Colonic mucosa (tissue), 4 donors: ENCODE data around the gene FGF21. TPM values are rescaled to one million over a fixed set of nuclear protein-coding genes. Genes with fewer than 3 reads are reported as not detected.

Experiments used
- DNase-seq: peaks from one replicate; pipeline ENCODE4 v3.0.0-alpha.2; 2020
- H3K27ac ChIP-seq: fragments of 200-600 bp; one replicate; pipeline ENCODE4 v1.8.0; 2021
- H3K27me3 ChIP-seq: fragments of 200-600 bp; one replicate; pipeline ENCODE4 v1.8.0; 2021
- H3K36me3 ChIP-seq: fragments of 200-600 bp; one replicate; pipeline ENCODE4 v1.8.0; 2021
- H3K4me1 ChIP-seq: fragments of 200-600 bp; one replicate; pipeline ENCODE4 v1.8.0; 2021; ENCODE audit warnings: mild to moderate bottlenecking
- H3K4me3 ChIP-seq: fragments of 200-600 bp; one replicate; pipeline ENCODE4 v1.8.0; 2021
- H3K9ac ChIP-seq, 2 donors: one replicate each; pipeline ENCODE4 v1.7.0; 2013; ENCODE audit warnings: control low read depth in 2 of 2, low read depth in 2 of 2, low read length in 2 of 2
- H3K9me3 ChIP-seq: fragments of 200-600 bp; one replicate; pipeline ENCODE4 v1.8.0; 2021
- CTCF ChIP-seq: fragments of 200-600 bp; IDR thresholded peaks from one replicate; pipeline ENCODE4 v1.8.0; 2022; ENCODE audit warnings: antibody characterized with exemption, mild to moderate bottlenecking
- intact Hi-C: fragments of 100-400 bp; cut with DNase I; formaldehyde crosslinking; loops from one replicate; pipeline ENCODE4 v1.14.1; 2022
- total RNA-seq, 2 donors: library from RNA; stranded (reverse); fragmentation: NEBNext Ultra II Directional in 1 of 2; extraction: Animal tissue kit (Norgen Biotek cat#: 25700) in 1 of 2; gene quantifications; one replicate each; pipeline ENCODE4 v1.2.1, GENCODE V29; 2021
- donor health status: healthy.
- donor health status: DM: no; HTN: no; CAD: no.
- donor health status: DM: no; HTN: no; CAD: no.

The FGF21 gene
- total RNA-seq, 2 donors from 2014 or later, result not detected

- intact Hi-C loops, result no loop called here
- TF ChIP-seq CTCF, result no peak
- no peaks in the 10 kb centered on the region for H3K9me3 ChIP-seq
- H3K4me1 ChIP-seq, result peaks cover 9% of the 10 kb centered on the region
- H3K27ac ChIP-seq, result no peak within 1 kb of the TSS
- peak within 1 kb of the TSS; percentile 42 for H3K4me3 ChIP-seq
- H3K36me3 ChIP-seq, result no peaks in the 10 kb centered on the region
- no peaks in the 10 kb centered on the region for H3K27me3 ChIP-seq
- DNase-seq, result no peak
- H3K9ac ChIP-seq, result peak within 1 kb of the TSS in 1 of 2 donors; percentile 62
These were observed 35.8 kb upstream of the FGF21 start, which contains the start of gene MAMSTR for GRCh38 chr19:48719263-48720171. TSS of gene MAMSTR (minus strand) at chr19:48719725. CDS start at chr19:48719031, 694 bp downstream.

- H3K4me3 ChIP-seq, result no peak overlapping the region
- no peak for TF ChIP-seq CTCF
- DNase-seq, result no peak
- H3K9ac ChIP-seq, result peak overlapping the region in 1 of 2 donors; percentile 62
- intact Hi-C loops, result no loop called here
- H3K27ac ChIP-seq, result no peak overlapping the region
- no peaks in the 10 kb centered on the region for H3K27me3 ChIP-seq
- no peaks in the 10 kb centered on the region for H3K9me3 ChIP-seq
- H3K4me1 ChIP-seq, result peaks cover 5% of the 10 kb centered on the region
- H3K36me3 ChIP-seq, result no peaks in the 10 kb centered on the region
These were observed 35.1 kb upstream of the FGF21 start for GRCh38 chr19:48720251-48720612.

GRCh38 chr19:48720613-48721296 lies 34.6 kb upstream of the FGF21 start:
- peak; percentile 99 for DNase-seq
- no peaks in the 10 kb centered on the region for H3K4me1 ChIP-seq

GRCh38 chr19:48722196-48722708 lies 33.1 kb upstream of the FGF21 start:
- H3K27ac ChIP-seq, result no peak overlapping the region
- H3K4me3 ChIP-seq, result no peak overlapping the region
- no peaks in the 10 kb centered on the region for H3K9me3 ChIP-seq
- intact Hi-C loops, result no loop called here
- no peak for TF ChIP-seq CTCF
- H3K27me3 ChIP-seq, result no peaks in the 10 kb centered on the region
- no peaks in the 10 kb centered on the region for H3K36me3 ChIP-seq
- DNase-seq, result no peak
- no peak overlapping the region for H3K9ac ChIP-seq
- no peaks in the 10 kb centered on the region for H3K4me1 ChIP-seq

More at GRCh38 chr19:48720613-48721296, 34.6 kb upstream of the FGF21 start:
- Histone ChIP-seq H3K4me3 (peak overlapping the region; percentile 42), H3K9ac (peak overlapping the region; percentile 38 to 62), H3K36me3 (no peaks in the 10 kb centered on the region), H3K27me3 (no peaks in the 10 kb centered on the region), H3K27ac (peak overlapping the region; percentile 73), H3K9me3 (no peaks in the 10 kb centered on the region)
- intact Hi-C loops, result no loop called here
- TF ChIP-seq CTCF, result no peak
